Right lung (tissue), 5 donors: ENCODE results near the gene CKAP2L. TPM values are rescaled to one million over a fixed set of nuclear protein-coding genes. Genes with fewer than 3 reads are reported as not detected.
A peak's percentile ranks its signal among the peaks of the same experiment; 100 is the strongest.
"Not testable (repeated sequence)": the region's sequence is repeated elsewhere in the genome, so short reads cannot be mapped to it uniquely, and the experiment has no call there.

Source experiments
- DNase-seq, 2 donors: peaks; one replicate each; pipeline ENCODE4 v3.0.0-alpha.2; 2013
- polyA plus RNA-seq, 5 donors: library from polyadenylated mRNA; unstranded; fragments of 120-200 nt; gene quantifications; one replicate each; pipeline versions ENCODE4 v1.2.1 to v1.2.3, GENCODE V29; 2013; ENCODE audit warnings: inconsistent platforms in 1 of 5, low replicate concordance in 1 of 5; ENCODE audit not compliant: insufficient read length in 5 of 5, insufficient read depth in 1 of 5

CKAP2L gene
- polyA plus RNA-seq, 5 donors, result 8.8 to 35.9 (median 18.0) TPM

GRCh38 chr2:112726487-112727190, 37.8 kb downstream of the CKAP2L start:
- DNase-seq, result peak; percentile 81 to 86

- no peak for DNase-seq
These were observed 38.6 kb downstream of the CKAP2L start for GRCh38 chr2:112725545-112726457.

GRCh38 chr2:112724591-112725525, 39.6 kb downstream of the CKAP2L start:
- DNase-seq, result no peak

GRCh38 chr2:112723995-112724394, 40.4 kb downstream of the CKAP2L start:
- no peak for DNase-seq

- DNase-seq, result no peak
These were observed 40.9 kb downstream of the CKAP2L start for GRCh38 chr2:112723547-112723940.

GRCh38 chr2:112722816-112723546, 41.4 kb downstream of the CKAP2L start:
- DNase-seq, result no peak

GRCh38 chr2:112721819-112722522, 42.4 kb downstream of the CKAP2L start:
- DNase-seq, result no peak

- no peak for DNase-seq
These were observed 43.6 kb downstream of the CKAP2L start, which contains the start of gene NT5DC4 for GRCh38 chr2:112720785-112721184. NT5DC4 (plus strand) TSS chr2:112721020; CDS start chr2:112721080, 60 bp downstream.

GRCh38 chr2:112718863-112719370, 45.5 kb downstream of the CKAP2L start:
- DNase-seq, result no peak

- not testable (repeated sequence) for DNase-seq
These were observed 47.5 kb downstream of the CKAP2L start for GRCh38 chr2:112716826-112717352.

GRCh38 chr2:112716094-112716493, 48.3 kb downstream of the CKAP2L start:
- not testable (repeated sequence) for DNase-seq

- no peak for DNase-seq
These were observed 49.4 kb downstream of the CKAP2L start for GRCh38 chr2:112714836-112715631.

- no peak for DNase-seq
These were observed 50.1 kb downstream of the CKAP2L start for GRCh38 chr2:112714331-112714730.

- no peak for DNase-seq
These were observed 50.5 kb downstream of the CKAP2L start for GRCh38 chr2:112713926-112714325.

- DNase-seq, result no peak
These were observed 50.9 kb downstream of the CKAP2L start for GRCh38 chr2:112713585-112713925.

- DNase-seq, result no peak
These were observed 51.4 kb downstream of the CKAP2L start for GRCh38 chr2:112712903-112713584.

- no peak for DNase-seq
These were observed 51.9 kb downstream of the CKAP2L start for GRCh38 chr2:112712465-112712864.
